MG63 (cell line): ENCODE data around the gene PLA2G4B. TPM values are rescaled to one million over a fixed set of nuclear protein-coding genes. Genes with fewer than 3 reads are reported as not detected.
A peak's percentile ranks its signal among the peaks of the same experiment; 100 is the strongest.

Source experiments
- DNase-seq: peaks from one replicate; pipeline ENCODE4 v3.0.0-alpha.2; 2020
- H3K27me3 ChIP-seq: fragments of 250-450 bp; sonication (Bioruptor Pico); 2 replicates; pipeline ENCODE4 v1.5.1; 2020; ENCODE audit warnings: mild to moderate bottlenecking, moderate library complexity
- H3K36me3 ChIP-seq: fragments of 250-450 bp; sonication (Bioruptor Pico); 2 replicates; pipeline ENCODE4 v1.5.1; 2020; ENCODE audit warnings: mild to moderate bottlenecking, moderate library complexity
- H3K4me3 ChIP-seq: fragments of 250-450 bp; sonication (Bioruptor Pico); 2 replicates; pipeline ENCODE4 v1.5.1; 2020; ENCODE audit warnings: mild to moderate bottlenecking, moderate library complexity
- H3K9me3 ChIP-seq: fragments of 250-450 bp; sonication (Bioruptor Pico); 2 replicates; pipeline ENCODE4 v1.5.1; 2020; ENCODE audit warnings: mild to moderate bottlenecking, moderate library complexity
- total RNA-seq: library from RNA; depleted of rRNA; stranded (reverse); fragments of >200 nt; shearing (Covaris generic); gene quantifications from 2 replicates; pipeline ENCODE4 v1.2.3, GENCODE V29; 2014; ENCODE audit warnings: low replicate concordance; rRNA removed

Gene PLA2G4B, protein sequence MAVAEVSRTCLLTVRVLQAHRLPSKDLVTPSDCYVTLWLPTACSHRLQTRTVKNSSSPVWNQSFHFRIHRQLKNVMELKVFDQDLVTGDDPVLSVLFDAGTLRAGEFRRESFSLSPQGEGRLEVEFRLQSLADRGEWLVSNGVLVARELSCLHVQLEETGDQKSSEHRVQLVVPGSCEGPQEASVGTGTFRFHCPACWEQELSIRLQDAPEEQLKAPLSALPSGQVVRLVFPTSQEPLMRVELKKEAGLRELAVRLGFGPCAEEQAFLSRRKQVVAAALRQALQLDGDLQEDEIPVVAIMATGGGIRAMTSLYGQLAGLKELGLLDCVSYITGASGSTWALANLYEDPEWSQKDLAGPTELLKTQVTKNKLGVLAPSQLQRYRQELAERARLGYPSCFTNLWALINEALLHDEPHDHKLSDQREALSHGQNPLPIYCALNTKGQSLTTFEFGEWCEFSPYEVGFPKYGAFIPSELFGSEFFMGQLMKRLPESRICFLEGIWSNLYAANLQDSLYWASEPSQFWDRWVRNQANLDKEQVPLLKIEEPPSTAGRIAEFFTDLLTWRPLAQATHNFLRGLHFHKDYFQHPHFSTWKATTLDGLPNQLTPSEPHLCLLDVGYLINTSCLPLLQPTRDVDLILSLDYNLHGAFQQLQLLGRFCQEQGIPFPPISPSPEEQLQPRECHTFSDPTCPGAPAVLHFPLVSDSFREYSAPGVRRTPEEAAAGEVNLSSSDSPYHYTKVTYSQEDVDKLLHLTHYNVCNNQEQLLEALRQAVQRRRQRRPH
- 0.20 TPM in 1 of 2 replicates, not detected in the other for total RNA-seq

DNA sequence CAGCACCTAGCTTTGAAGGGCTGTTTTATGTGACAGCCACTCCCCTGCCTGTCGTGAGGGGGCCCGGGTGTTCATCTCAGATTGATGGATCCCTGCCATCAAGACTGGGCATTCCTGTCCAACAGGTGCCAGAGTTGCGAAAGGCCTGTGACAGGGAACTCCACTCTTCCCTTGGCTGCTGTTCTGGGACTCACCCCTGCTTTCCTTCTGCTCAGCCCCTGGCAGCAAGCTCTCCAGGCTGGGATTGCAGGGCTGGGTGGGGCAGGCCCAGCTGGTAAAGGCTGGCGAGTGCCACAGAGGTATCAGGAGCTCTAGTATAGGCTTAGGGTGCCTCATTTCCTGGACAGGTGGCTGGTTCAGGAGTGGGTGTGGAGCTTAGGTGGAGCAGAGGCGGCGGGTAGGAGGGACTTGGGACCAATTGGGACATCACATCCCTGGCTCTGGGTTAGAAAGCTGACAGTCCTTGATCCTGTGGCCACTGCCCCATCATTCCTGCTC lies at the start of gene PLA2G4B:
PLA2G4B (plus strand) TSS at position 448 of the 498 bp plus-strand sequence. CDS start 67 bp downstream, outside the sequence.
- Histone ChIP-seq H3K27me3 (no peaks in the 10 kb centered on the region), H3K4me3 (no peak within 1 kb of the TSS)
- no peak for DNase-seq

DNA sequence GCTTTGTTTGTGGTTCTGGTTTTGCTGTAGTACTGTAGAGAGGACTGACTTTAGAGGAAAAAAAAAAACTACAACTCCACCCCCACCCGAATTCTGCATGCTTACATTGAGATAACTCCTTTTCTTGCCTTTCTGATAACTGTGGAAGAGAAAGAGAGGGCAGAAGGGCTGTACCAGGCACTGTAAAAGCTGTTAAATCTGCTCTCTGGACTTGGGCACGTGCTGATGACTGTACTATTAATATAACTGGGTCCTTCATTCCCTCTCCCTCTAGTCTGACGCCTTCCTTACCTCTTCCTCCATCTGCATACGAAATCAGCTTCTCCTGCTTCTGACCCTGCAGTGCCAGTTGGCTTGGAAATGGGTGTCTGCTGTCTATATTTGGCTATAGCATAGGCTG lies 49.4 kb upstream of the PLA2G4B start:
- H3K4me3 ChIP-seq = no peak overlapping the region
- no peaks in the 10 kb centered on the region for H3K27me3 ChIP-seq
- no peaks in the 10 kb centered on the region for H3K36me3 ChIP-seq
- no peaks in the 10 kb centered on the region for H3K9me3 ChIP-seq
- no peak for DNase-seq

More for the DNA sequence above, at the start of gene PLA2G4B:
- H3K9me3 ChIP-seq = no peaks in the 10 kb centered on the region
- H3K36me3 ChIP-seq = no peaks in the 10 kb centered on the region

DNA sequence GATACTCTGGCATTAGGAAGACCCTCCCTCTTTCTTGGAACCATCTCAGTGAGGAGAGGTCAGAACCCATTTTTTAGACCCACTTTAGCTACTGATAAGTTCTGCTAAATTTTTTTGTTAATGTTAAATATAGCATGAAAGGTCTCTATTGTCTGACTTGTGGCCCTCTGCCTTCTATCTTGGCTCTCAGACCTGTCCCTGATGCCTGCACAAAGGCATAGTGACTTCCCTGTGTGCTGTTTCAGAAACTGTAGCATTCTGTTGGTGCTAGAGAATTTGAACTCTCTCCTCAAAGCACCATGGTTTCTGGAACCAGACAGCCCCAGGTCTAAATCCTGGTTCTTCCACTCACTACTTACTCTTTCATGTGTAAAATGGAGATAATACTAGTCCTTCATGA lies 49.0 kb upstream of the PLA2G4B start:
- DNase-seq = no peak
- Histone ChIP-seq H3K36me3 (no peaks in the 10 kb centered on the region), H3K9me3 (no peaks in the 10 kb centered on the region), H3K4me3 (no peak overlapping the region), H3K27me3 (no peaks in the 10 kb centered on the region)

DNA sequence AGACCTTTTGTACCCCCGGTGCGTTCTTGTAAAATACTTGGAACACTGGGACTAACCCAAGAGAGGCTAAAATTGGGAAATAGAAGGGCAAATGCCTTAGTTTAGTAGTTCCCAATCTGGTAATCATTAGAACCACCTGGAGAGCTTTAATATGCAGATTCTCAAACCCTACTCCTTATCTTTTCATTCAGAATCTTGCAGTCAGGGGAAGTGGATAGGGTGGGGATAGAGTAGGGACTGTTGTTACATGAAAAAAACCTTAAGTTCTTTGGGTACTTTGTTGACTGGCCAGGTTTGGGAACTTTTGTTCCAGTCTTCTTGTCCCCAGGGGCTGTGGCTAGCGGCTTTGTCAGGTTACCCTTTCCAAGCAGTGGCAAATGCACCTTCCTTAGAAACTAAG lies 48.5 kb upstream of the PLA2G4B start:
- Histone ChIP-seq H3K4me3 (no peak overlapping the region), H3K27me3 (no peaks in the 10 kb centered on the region)

DNA sequence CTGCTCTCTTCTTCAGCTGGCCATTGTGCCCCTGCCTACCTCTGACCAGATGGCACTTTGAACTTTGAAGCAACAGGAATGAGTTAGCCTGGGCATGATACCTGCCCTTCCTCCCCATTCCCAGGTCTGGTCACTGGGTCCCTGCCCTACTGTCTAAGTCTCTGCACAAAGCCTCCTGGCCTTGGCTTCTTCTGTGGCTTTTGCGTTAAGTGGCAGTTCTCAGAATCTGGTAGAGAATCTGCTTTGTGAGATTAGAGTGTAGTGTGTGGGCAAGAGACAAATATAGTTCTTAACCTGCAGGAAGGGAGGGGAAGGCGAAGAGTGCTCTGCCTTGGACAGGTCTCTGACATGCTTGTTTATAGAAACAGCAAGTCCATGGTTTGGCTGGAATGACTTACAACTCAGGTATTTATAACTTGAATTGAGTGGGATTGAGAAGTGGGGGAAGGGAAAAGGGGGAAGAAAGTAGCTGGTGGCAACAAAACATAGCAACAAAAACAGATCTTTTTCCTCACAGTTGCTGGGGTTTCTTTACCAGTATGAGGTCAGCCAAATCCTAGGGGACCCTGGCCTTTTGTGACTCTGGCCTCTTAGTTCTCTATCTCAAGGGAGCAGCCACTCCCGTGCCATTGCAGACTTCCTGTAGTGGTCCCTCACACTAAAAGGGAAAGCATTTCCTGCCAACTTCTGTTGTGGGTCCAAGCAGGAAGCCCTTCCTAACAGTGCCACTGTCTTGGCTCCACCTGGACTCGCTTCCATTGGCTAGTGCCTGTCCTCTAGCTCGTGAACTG lies 47.7 kb upstream of the PLA2G4B start:
- no peaks in the 10 kb centered on the region for H3K27me3 ChIP-seq
- no peak overlapping the region for H3K4me3 ChIP-seq
- DNase-seq = peak; percentile 27
- no peaks in the 10 kb centered on the region for H3K36me3 ChIP-seq
- H3K9me3 ChIP-seq = no peaks in the 10 kb centered on the region

More for the DNA sequence above, 48.5 kb upstream of the PLA2G4B start:
- Histone ChIP-seq H3K36me3 (no peaks in the 10 kb centered on the region), H3K9me3 (no peaks in the 10 kb centered on the region)
- no peak for DNase-seq

DNA sequence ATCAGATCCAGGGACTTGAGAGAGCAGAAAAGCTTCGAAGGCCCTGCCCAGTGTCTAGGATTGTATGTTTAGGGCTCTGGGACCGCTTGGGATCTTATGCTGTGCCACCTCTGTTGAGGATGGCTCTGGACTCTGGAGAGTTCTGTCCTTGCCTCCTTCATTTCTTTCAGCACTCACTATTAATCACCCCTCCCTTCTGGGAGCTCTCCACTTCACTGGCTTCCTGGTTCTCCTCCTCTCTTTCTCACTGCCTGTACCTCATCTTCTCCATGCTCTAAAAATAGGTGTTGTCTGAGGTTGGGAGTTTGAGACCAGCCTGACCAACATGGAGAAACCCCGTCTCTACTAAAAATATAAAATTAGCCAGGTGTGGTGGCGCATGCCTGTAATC lies 47.1 kb upstream of the PLA2G4B start:
- Histone ChIP-seq H3K27me3 (no peaks in the 10 kb centered on the region), H3K9me3 (no peaks in the 10 kb centered on the region), H3K36me3 (no peaks in the 10 kb centered on the region), H3K4me3 (no peak overlapping the region)
- no peak for DNase-seq

DNA sequence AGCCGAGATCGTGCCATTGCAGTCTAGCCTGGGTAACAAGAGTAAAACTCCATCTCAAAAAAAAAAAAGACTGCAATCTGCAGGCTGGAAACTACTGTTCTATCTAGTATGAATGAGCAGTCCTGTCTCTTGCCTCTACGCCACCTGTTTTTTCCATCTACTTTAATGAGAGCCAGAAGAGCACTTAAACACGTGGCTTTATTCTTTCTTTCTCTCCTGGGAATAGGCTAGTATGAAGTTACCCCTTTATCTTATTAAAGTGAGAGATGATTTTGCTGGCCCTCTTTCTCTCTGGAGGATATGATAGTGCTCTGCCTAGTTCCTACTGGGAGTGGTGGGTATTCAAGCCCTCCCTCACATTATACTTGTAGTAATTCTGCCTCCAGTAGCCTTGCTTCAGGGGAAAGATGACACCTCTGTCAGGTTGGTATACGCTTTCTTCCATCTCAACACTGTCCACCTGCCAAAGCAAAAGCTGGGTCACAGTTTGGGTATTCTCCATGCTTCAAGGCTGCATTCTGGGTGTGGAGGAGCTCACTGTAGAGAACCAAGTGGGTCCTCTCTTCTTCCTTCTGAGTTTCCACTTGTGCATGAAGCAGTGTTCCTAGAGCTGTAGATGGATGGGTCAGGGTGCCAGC lies 46.5 kb upstream of the PLA2G4B start:
- Histone ChIP-seq H3K27me3 (no peaks in the 10 kb centered on the region), H3K36me3 (no peaks in the 10 kb centered on the region), H3K9me3 (no peaks in the 10 kb centered on the region), H3K4me3 (no peak overlapping the region)
- no peak for DNase-seq

DNA sequence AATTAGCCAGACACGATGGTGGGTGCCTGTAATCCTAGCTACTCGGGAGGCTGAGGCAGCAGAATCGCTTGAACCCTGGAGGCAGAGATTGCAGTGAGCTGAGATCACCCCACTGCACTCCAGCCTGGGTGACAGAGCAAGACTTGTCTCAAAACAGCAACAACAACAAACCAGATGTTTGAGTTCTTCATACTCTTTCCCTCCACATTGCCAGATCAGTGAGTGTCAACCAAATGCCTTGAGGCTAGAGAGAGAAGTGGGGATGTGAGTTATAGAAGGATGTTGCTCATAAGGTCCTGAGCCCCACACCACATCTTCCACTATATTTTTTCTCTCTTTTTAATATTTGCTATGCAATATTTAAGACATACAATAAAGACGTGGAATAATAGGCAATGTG lies 44.6 kb upstream of the PLA2G4B start:
- H3K4me3 ChIP-seq = no peak overlapping the region
- H3K36me3 ChIP-seq = no peaks in the 10 kb centered on the region
- DNase-seq = no peak
- H3K9me3 ChIP-seq = no peaks in the 10 kb centered on the region
- no peaks in the 10 kb centered on the region for H3K27me3 ChIP-seq

DNA sequence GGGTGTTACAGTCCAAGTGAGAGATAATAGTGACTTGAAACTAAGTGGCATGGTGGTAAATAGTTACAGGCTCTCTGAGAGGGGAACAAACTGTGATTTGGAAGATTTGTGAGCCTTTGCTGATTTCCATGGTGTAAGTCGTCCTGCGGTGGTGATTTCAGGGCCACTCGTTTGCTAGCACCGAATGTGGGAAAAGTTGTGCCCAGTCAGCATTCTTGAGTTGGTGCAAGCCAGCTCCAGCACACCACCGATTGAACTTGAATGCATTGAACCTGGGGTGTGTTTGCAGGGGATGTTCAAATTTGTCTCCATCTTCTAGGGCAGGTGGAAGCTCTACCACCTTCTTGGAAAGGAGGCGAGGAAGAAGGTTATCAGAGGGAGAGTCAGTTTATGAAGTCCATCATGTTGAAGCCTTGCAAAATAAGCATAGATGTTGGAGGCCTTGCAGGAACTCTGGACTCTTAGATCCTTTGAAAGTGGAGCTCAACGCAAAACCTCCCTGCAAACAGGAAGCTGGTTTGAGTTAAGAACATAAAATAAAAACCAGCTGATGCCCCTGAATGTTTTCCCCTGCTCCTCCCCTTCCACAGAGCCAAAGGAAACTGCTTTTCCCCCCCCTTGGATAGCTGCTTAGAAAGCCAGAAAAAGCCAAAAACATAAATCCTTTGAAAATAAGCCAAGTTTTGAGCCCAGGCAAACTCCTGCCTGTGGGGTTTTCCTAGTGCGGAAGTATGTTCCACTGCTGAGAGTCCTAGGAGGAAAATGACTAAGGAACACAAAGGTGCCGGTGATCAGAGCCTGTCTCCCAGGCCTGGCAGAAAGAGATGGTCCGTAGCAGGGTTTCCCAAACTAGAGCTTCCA lies 42.4 kb upstream of the PLA2G4B start:
- H3K4me3 ChIP-seq = no peak overlapping the region
- H3K36me3 ChIP-seq = peaks cover 2% of the 10 kb centered on the region; the same call in 1 of the 2 replicates
- no peaks in the 10 kb centered on the region for H3K27me3 ChIP-seq
- DNase-seq = no peak
- H3K9me3 ChIP-seq = no peaks in the 10 kb centered on the region

DNA sequence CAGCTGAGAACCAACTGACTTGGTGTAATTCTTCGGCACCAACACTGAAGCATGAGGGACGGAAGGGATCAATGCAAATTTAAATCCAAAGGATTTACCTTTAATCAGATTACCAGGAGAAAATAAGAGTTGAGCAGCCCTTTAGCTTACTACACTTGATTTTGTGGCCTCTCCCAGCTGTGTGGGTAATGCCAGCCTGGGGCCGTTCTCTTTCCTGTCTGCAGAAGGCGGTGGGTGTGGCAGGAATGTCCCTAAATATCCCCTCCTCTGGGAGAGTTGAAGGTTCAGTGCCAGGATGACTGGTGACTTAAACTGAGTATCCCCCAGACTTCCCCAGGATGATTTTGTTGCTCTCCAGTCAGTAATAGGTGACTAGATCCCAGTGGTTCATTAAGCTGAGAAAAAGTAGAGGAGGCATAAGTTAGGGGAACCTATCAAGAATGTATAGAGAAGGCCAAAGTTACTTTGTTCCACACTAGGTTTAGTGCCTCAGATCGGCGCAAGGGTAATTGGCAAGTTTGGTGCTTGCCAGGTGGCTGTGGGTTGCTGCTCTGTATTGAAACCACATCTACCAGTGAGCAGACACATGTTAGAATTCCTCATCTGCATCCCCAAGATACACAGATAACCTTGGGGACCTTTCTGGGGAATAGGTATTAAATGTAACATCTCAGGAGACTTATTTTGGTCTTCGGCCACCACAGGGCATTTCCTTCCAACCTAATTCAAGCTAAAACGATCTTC lies 41.3 kb upstream of the PLA2G4B start:
- Histone ChIP-seq H3K4me3 (no peak overlapping the region), H3K9me3 (no peaks in the 10 kb centered on the region), H3K27me3 (no peaks in the 10 kb centered on the region), H3K36me3 (peaks cover 2% of the 10 kb centered on the region; the same call in 1 of the 2 replicates)
- no peak for DNase-seq

DNA sequence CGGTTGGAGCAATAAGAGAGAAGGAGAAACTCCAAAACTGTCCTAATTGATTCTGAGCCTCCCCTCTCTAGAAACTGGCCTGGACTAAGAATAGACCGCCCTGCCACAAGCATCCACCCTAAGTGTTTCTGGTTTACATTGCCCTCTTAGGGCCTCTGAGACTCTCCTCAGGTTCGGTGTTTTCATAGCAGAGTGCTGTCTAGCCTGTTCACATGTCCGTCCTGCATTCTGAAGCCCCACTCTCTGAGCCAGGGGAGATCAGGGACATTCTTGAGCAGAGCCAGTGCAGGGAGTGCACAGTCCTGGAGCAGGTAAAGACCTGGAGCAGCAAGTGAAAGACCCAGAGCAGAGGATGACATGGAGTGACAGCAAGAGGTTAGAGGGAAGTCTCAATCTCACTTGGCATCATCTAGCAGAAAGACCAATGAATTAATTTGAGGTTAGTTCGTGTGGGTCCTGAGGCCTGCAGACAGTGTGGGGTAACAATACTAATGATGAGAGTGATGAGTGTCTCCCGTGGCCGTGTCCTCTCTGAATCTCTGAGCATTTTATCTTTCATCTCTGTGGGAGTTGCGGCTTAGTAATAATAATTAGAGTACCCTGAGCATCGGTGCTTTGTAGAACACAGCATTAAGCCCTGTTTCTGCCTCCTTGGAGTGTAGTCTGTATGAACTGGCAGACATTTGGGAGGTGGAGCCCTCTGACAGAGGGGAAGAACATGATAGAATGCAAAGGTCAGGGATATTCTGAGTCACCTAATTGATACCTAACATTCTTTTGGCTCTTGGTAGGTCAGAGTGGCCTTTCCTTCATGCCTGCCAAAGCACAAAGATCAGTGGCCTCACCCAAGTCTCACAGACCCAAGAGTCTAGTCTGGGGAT lies 39.8 kb upstream of the PLA2G4B start:
- H3K27me3 ChIP-seq = no peaks in the 10 kb centered on the region
- no peak overlapping the region for H3K4me3 ChIP-seq
- DNase-seq = peak; percentile 31
- peaks cover 2% of the 10 kb centered on the region; the same call in 1 of the 2 replicates for H3K36me3 ChIP-seq
- H3K9me3 ChIP-seq = no peaks in the 10 kb centered on the region

DNA sequence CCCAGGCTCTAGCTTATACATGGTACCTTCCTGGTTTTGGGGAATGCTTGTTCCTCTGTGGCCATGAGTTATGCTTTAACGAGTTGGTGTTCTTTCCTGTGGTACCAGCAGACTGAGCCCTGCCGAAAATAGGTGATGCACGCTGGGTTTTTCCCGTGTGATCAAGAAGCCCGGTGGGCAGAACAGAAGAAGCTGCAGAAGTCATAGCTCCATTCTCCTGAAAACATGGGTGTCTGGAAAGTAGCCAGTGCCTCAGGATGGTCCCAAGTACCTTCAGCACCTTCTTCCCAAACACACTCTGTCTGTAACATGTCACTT lies 39.2 kb upstream of the PLA2G4B start:
- Histone ChIP-seq H3K4me3 (no peak overlapping the region), H3K27me3 (no peaks in the 10 kb centered on the region), H3K36me3 (peaks cover 2% of the 10 kb centered on the region; the same call in 1 of the 2 replicates), H3K9me3 (no peaks in the 10 kb centered on the region)
- DNase-seq = no peak

DNA sequence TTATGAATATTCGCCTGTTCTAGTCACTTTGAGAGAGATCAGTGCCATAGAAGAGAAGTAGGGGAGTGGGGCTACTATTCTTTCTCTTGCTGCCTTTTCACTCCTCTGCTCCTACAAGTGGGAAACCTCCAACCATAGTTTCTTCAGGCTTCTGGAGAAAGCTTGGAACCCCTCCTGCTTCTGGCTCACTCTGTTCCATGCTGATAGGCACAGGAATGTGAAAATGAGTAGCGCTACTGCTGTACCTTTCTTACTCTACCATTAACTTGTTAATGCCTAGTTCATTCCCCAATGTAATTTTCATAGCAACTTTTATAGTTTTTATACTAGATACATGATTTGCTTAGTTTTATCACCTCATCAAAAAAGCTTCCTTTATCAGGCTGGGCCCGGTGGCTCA lies 37.5 kb upstream of the PLA2G4B start:
- no peak overlapping the region for H3K4me3 ChIP-seq
- DNase-seq = no peak
- no peaks in the 10 kb centered on the region for H3K9me3 ChIP-seq
- peaks cover 2% of the 10 kb centered on the region; the same call in 1 of the 2 replicates for H3K36me3 ChIP-seq
- no peaks in the 10 kb centered on the region for H3K27me3 ChIP-seq

DNA sequence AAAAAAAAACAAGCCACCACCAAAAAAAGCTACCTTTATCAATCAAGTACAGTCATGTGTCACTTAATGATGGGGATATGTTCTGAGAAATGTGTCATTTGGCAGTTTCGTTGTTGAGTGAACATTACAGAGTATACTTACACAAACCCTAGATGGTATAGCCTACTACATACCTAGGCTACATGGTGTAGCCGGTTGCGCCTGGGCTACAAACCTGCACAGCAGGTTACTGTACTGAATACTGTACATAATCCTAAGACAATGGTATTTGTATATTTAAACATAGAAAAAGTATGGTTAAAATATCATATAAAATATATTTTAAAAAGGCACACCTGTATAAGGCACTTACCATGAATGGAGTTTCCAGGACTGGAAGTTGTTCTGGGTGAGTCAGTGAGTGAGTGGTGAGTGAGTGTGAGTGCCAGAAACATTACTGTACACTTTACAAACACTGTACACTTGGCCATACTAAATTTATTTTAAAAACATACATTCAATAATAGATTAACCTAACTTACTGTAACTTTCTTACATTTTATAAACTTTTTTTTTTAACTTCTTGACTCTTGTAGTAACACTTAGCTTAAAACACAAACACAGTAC lies 36.7 kb upstream of the PLA2G4B start:
- no peak overlapping the region for H3K4me3 ChIP-seq
- no peaks in the 10 kb centered on the region for H3K9me3 ChIP-seq
- peaks cover 2% of the 10 kb centered on the region; the same call in 1 of the 2 replicates for H3K36me3 ChIP-seq
- DNase-seq = peak; percentile 37
- no peaks in the 10 kb centered on the region for H3K27me3 ChIP-seq
